H1 (cell line): ENCODE results near the gene UGT1A9. TPM values are rescaled to one million over a fixed set of nuclear protein-coding genes. Genes with fewer than 3 reads are reported as not detected.

Source experiments
- HDAC2 ChIP-seq, 2 experiments: fragments of 300-600 bp in 1 of 2; sonication (generic) in 1 of 2; IDR thresholded peaks; 2 replicates each; pipeline ENCODE4 v1.6.1; 2011 to 2012; ENCODE audit warnings: low read depth in 2 of 2, low read length in 2 of 2, mild to moderate bottlenecking in 2 of 2, moderate library complexity in 2 of 2, borderline replicate concordance in 1 of 2, inconsistent platforms in 1 of 2
- SRF ChIP-seq: IDR thresholded peaks from 2 replicates; pipeline ENCODE4 v1.6.1; 2011; ENCODE audit warnings: mild to moderate bottlenecking, low read depth, low read length, moderate library complexity
- polyA plus RNA-seq, 7 experiments: library from polyadenylated mRNA; depleted of rRNA in 3 of 7; stranded (reverse) in 5 of 7; unstranded in 2 of 7; fragments of >200 nt in 5 of 7; fragments of 200-250 nt in 2 of 7; gene quantifications; 1 replicate in 5 of 7; 2 replicates in 1 of 7; 4 replicates in 1 of 7; pipeline versions ENCODE4 v1.2.1 to v1.2.3, GENCODE V29; 2011 to 2013; ENCODE audit warnings: missing spikeins in 2 of 7, mixed read lengths in 2 of 7
- total RNA-seq: library from RNA; stranded (reverse); fragmentation: NEBNext Ultra II Directional; extraction: Animal tissue kit (Norgen Biotek cat#: 25700); gene quantifications from 2 replicates; pipeline ENCODE4 v1.2.1, GENCODE V29; 2021

The UGT1A9 gene
- total and polyA plus RNA-seq, 2 of the 8 experiments (the other 6 are each of a cell fraction or from before 2014, with no cell fraction given) = not detected

DNA sequence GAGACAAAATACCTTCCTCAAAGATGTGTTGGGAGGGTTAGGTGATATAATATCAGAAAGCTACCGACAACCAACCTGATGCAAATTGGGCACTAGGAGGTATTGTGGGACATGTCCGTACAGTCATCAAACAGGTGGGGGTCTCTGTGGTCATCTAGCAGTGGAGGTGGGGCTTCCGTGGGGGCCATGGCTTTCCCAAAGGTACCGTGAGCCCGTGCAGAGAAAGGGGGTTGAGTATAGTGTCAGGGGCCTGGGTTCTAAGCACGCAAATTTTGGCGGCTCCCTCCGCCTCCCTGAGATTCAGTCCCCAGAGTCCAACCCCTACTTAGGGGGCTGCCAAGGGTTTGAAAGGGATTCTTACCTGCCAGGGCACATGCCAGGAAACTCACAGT, 150.0 kb downstream of the UGT1A9 start (continued):
- TF ChIP-seq HDAC2 (IDR thresholded peaks at IDR 0.05; ENCODE audit: borderline replicate concordance in 1 of 2, low read depth in 2 of 2, low read length in 2 of 2) = no peak
- no peak for TF ChIP-seq SRF
